Measurements from ENCODE around the gene PIM3.

DNA sequence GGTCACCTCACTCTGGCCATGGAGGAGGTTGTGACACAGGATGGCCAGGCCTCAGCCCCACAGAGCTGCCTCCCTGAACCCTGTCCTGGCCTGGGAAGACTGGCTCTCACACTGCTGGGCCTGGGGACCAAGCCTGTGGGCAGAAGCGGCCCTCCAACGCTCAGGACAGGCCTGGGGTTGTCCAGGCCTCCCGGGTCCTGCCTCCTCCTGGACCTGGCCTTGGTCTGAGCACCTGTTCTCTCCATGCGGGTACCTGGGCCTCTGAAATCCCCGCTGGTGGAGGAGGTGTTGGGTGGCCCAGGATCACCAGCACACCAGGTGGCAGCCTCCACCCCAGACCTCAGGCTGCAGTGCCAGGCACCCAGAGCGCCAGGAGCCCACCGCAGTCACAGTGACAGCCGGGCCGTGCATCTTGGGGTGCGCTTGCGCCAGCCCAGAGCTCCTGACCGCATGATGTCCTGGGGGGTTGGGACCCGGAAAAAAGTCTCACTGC, 16.1 kb upstream of the PIM3 start:
- TF ChIP-seq, protein P1, sequence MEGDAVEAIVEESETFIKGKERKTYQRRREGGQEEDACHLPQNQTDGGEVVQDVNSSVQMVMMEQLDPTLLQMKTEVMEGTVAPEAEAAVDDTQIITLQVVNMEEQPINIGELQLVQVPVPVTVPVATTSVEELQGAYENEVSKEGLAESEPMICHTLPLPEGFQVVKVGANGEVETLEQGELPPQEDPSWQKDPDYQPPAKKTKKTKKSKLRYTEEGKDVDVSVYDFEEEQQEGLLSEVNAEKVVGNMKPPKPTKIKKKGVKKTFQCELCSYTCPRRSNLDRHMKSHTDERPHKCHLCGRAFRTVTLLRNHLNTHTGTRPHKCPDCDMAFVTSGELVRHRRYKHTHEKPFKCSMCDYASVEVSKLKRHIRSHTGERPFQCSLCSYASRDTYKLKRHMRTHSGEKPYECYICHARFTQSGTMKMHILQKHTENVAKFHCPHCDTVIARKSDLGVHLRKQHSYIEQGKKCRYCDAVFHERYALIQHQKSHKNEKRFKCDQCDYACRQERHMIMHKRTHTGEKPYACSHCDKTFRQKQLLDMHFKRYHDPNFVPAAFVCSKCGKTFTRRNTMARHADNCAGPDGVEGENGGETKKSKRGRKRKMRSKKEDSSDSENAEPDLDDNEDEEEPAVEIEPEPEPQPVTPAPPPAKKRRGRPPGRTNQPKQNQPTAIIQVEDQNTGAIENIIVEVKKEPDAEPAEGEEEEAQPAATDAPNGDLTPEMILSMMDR (conservative IDR thresholded peaks at IDR 0.05) = no peak
- TF ChIP-seq EZH2 (IDR thresholded peaks at IDR 0.05; ENCODE audit: low read depth) = no peak

All from PC-9 (cell line).